ENCODE measurements around the gene PAX2.

Gene PAX2

DNA sequence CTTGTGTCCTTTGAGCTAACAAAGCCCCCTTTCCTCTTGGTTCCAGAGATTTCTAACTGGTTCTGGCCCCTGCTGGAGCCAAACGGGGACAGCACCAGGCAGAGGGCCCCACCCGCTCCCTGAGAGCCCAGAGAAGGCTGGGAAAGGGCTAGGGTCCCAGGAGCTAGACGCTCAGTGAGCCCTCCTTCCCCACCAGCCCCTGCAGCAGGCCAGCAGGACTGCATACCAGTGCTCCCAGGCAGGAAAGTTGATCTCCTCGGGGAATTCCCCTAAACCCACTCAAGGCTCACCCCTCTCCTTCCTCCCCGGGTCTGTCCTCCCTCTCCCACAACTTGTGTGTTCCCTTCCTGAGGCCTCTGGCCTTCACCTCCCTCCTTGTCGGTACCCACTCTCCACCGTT is 47.7 kb downstream of the PAX2 start:
- no peak for DNase-seq

DNA sequence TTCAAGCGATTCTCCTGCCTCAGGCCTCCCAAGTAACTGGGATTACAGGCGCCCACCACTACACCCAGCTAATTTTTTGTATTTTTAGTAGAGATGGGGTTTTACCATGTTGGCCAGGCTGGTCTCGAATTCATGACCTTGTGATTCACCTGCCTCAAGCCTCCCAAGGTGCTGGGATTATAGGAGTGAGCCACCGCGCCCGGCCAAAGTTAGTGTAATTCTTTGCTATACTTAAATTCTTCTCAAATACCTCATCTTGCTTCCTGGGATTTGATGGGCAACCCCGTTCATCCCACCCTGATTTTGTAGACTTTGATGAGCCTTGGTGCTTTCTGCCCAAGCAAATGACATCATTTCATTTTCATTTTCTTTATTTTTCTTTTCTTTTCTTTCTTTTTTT is 54.5 kb downstream of the PAX2 start:
- no peak for DNase-seq

DNA sequence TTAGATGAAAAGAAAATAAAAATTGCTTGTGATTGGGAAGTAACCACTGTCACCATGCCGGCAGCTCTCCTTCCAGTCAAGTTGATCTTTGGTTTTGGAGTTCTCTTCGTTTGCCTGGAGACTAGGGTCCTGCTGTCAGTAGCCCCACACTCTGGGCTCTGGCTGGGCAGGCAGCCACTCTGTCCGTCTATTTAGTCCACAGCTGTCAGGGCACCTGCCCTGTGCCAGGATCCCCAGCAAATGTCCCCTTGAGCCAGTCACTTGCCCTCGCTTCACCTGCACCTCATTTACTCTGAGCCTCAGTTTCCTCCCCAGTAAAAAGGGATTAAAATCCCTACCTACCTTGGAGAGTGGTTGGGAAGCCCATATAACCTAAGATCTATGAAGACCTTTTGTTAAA is 55.5 kb downstream of the PAX2 start:
- DNase-seq = no peak

DNA sequence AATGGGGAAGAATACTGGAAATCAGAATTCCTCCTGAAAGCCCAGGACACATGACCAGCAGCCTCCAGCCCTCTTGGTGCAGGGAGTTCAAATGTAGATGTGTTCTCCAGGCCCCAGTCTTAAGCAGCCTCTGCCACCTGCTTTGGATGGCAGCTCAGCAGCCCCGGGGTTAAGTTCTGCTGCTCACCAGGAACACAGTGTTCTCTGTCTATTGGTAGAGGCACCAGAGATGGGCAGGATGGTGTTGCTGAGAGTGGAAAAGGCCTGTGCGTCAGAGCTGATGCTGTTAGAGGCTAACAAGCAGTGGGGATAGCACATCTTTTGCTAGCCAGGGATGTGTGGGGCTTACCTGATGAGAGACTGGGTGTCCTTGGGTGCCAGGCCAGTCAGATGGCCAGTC is 56.8 kb downstream of the PAX2 start:
- DNase-seq = no peak

DNA sequence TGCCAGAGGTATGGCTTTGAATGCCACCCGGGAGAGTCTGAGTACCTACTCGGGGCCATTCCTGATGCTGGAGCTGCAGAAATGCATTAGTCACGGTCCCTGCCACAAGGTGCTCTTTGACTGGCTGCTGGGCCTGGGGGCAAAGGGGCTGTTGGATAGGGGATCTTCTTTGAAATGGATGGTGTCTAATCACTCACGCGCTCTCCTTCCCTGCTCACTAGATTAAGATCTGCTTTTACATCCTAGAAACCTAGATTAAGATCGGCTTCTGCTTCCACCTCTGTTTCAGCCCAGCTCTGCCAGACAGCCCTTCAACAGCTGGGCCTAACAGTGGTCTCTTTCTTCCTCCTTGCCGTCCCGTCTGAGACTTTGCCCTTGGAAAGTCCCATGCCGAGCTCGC is 57.2 kb downstream of the PAX2 start:
- no peak for DNase-seq

DNA sequence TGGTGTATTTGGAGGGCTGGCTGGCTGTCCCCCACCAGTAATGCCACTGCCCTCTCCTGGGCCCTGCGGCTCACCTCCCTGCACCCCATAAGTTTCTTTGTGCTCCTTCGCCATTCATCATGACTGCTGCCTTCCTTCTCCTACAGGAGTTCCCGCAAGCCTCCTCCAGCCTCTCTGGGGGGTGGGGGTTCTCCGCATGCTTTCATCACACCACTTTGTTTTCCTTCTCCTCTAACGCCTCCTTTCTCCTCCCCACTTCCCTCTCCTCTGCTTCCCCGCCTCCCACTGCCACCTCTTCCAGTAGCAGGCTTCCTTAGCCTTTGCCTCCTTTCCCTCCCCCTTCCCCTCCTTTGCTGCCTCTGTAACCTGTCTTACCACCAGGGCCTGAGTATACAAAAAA is 58.1 kb downstream of the PAX2 start:
- no peak for DNase-seq

DNA sequence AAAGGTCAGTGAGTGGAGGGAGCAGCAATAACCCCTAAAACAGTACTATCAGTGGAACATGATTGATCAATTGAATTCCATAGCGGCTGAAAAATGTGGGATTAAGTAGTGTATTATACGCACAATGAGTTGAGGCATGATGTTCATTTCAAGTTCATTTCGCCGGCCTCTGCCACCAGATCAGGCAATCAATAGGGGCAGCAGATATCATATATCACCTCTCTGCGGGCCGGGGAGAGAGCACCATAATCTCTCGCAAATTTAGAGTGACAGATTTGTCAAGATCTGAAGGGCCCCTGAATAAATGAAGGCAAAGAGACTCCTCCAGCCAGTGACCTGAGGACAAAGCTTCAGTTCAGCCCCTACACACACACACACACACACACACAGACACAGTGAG is 58.5 kb downstream of the PAX2 start:
- DNase-seq = no peak

DNA sequence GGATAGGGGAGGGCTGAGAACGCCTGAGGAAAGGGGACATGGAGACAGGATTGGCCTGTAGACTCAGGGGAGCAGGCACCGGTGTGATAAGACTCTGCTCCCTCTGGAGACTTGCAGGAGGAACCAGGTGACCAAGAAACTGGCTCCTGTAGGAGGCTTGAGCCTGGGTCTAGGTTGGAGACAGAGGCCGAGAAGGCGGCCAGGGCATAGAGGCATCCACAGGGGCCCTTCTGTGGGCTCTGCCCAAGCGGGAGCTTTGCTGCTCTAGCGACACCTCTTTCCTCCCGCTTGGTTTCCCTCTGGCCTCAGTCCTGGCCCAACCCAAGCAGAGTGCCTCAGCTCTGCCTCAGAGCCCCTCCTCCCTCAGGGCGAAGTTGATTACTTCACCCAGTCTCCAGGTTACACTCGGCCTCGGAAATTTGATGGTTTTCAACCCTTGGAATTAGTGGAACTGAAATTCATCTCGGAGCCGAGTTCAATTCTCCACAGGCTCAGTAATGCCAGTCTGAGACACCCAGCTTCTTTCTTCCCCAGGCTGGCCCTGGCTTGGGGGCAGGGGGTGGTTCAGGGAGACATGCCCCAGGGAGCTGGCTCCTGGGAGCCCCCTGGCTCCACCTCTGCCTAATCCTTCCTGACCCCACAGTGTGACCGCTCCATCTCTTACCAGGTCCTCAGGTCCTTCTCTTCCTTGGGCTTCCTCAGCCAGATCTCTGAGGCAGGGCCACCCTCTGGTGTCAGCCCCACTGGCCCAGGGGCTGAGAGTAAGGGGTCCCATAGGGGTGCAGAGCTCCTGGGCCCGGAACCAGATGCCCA is 60.4 kb downstream of the PAX2 start:
- no peak for DNase-seq

DNA sequence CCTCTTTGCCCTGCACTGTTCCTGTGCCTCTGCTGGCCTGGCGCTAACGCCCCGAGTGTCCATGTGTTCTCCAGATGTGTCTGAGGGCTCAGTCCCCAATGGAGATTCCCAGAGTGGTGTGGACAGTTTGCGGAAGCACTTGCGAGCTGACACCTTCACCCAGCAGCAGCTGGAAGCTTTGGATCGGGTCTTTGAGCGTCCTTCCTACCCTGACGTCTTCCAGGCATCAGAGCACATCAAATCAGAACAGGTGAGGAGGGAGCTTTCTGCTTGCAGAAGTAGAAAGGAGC is 60.9 kb downstream of the PAX2 start:
- DNase-seq = no peak

DNA sequence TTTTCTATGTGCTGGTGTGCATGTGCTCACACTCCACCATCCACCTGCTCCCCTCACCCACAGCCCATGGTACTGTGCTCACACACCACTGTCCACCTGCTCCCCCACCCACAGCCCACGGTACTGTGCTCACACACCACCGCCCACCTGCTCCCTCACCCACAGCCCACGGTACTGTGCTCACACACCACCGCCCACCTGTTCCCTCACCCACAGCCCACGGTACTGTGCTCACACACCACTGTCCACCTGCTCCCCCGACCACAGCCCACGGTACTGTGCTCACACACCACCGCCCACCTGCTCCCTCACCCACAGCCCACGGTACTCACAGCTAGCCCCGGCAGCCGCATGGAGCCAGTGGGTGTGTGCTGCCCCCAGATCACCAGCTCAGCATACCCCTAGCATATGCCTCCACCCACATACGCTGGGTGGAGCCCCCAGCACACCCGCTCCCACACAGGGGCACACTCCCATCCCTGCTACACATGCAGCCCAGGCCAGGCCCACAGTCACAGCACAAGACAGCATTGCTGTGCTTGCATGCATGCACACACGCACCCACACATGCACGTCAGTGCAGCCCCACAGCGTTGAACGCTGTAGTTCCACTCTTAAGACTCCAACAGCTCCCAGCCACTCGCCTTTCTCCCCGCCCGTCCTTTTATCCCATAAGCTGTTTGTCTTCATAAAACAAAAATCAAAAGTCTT is 62.0 kb downstream of the PAX2 start:
- no peak for DNase-seq

DNA sequence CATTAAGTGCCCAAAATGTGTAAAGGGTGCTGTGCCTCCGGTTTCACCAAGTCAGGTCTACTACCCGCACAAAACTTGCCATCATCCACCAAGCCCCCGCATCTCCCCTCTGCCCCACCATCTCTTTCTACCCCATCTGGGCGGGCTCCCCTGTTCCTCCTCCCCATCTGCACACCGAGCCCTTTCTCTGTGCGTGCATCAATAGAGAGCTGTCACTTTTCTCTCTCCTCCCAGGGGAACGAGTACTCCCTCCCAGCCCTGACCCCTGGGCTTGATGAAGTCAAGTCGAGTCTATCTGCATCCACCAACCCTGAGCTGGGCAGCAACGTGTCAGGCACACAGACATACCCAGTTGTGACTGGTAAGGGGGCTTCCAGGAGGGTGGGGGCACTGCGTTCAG is 63.5 kb downstream of the PAX2 start:
- DNase-seq = no peak

DNA sequence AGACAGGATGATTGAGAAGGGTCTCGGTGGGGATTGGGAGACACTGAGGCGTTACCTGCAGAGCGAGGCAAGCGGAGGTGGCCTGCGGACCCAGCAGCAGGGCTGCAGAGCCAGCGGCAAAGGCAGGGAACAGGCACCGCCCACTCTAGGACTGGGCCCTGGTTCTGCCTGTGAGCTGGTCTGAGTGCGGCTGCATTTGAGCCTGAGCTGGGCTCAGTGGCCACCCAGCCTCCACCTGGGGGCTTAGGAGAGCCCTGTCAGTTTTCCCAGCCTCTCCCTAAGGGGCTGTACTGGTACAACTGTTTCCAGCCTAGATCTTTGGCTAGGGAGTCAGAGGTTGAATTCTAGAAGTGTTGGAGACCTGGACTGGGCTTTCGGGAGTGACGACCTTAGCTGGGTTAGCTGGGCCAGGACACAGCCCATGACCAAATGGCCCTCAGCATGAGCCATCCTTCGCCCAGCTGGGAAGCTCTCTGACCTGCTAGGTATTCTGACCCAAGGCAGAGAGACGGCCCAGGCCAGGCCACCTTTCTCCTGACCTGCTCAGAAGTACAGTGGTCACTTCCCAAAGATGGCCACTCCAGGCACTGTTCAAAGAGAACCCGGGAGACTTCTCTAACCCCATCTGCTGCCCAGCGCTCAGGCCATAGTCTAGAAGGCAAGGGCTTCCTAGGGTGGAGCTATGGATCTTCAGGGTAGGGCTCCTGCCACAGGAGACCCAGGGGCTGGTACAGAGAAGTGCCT is 64.9 kb downstream of the PAX2 start:
- no peak for DNase-seq

DNA sequence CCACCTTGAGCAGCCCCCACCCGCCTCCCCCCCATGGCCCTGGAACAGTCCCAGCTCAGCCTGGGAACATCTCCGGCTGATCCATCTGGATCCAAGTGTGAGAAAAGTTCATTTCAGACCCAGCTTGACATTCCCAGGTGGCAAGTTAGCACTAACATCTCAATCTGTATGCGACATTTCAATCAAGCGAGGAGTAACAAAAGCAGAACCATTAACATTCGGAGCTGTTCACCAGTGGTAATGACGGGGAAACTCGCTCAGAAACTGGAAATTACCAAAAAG is 65.4 kb downstream of the PAX2 start:
- no peak for DNase-seq

DNA sequence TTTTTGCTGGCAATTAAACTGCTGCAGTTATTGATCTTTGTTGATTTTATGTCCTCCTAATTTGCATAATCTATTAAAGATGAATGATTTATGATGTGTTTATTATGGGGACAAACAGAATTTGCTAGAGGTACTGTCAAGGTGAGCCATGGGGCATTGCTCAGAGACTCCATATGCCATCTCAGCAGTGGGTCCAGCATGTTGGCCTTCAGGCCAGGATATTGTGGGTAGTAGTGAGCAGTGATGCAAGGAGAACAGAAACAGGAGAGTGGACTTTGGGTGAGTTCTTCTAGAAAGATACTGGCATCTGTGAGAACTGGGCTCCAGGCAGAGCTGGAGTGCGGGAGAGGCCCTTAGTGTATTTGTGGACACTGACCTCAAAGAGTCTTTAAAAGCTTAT is 65.9 kb downstream of the PAX2 start:
- no peak for DNase-seq

DNA sequence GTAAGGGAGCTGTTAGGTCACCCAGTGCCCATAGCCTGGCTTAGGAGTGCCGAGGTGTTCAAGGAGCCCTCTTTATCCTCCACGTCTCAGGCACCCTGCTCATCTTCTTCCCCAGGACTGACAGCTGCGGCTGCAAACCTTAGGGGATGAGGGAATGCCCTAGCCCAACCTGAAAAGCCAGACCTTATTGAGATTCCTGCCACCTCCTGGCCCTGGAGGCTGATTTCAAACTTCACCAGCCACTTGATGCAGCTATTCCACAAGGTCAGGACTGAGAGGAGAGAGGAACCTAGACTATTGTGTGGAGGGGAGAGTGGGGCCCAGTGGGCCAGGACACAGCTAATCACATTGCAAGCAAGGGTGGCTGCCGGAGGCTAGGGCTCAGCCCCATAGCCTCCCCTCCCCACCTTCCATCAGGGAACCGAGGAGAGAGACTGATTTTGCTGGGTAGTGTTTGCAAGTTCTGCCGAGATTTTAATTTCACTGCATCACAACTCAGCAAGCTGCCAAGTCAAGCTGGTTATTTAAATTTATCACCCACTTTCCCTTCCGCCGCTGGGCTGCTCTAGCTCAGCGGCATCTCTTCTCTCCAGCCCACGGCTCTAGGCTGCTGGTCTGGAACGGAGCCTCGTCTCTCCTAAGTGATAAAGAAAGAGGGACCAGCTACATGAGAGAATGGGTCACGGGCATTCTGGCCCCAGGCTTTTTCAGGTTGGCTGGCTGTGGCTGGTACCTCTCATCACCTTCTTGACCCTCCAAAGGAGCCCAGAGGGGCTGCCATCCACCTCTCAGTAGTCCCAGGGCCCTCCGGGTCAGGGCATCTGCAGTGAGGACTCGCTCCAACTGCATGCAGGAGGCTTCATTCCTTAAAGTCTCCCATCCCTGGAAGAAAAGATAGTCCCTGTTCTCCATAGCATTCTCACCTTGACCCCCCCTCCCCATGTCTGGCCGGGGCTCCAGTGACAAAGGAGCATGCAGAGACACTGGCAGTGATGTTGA is 66.7 kb downstream of the PAX2 start:
- DNase-seq = no peak

DNA sequence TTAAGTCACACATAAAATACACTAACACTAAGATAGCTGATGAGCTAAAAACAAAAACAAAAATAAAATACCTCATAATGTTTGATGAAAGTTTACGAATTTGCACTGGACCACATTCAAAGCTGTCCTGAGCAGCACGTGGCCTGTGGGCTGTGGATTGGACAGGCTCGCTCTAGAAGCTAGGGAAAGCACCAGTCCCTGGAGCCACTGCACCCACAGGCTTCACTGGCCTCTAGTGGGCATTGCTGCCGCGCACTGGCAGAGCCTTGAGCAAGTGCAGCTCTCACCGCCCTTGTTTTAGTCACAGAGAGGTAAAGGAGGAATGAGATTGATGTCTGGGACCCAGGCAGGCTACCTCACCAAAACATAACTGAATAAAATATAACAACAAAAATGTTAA is 67.6 kb downstream of the PAX2 start:
- DNase-seq = no peak

DNA sequence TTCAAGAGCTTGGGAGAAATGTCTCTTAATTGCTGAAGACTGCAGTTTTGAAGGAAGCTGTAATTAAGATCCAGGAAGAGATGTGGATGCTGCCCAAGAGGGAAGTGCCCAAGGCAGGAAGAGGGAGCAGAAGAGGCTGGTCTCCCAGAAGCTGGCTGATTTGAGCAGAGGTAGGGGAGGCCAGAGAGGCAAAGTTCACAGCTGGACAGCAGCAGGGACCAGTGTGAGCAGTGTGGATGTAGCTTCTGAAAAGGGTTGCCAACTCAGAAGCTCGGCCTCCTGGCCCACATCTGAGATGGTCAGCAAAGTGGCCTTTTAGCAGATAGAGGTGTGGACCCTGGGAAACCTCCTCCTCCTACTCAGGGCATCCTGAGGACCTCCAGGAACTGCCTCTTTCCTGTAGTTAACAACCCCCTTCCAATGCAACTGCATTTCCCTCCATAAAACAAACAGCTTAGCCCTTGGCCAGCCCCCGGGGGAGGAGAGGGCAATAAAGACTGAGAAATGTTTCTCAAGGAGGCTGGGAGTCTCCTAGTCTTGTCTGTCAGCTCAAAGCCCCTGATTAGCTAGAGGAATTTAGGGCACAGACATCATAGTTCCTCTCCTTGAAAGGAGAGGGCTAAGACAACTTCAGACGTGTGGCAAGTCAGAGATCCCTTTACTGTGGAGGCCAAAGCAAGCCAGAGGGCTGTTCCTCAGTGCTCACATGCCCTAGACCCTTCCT is 69.5 kb downstream of the PAX2 start:
- no peak for DNase-seq

DNA sequence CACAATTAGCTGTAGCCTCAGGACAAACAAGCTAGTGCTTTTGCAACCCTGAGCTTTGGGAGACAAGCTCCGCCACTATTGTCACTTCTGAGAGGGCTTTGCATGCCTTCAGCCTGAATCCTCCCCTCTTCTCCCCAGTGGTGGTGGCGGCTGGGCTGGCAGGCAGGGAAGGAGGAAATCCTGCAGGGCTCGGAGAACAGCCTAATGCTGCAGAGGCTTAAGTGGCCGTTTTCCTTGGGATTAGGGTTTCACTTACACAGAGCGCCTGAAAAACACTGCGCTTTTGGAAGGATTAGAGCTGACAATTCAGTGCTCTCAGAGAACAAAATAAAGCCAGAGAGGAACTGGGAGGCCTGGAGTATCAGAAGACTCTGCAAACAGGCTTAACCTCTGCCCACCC is 71.3 kb downstream of the PAX2 start:
- no peak for DNase-seq

DNA sequence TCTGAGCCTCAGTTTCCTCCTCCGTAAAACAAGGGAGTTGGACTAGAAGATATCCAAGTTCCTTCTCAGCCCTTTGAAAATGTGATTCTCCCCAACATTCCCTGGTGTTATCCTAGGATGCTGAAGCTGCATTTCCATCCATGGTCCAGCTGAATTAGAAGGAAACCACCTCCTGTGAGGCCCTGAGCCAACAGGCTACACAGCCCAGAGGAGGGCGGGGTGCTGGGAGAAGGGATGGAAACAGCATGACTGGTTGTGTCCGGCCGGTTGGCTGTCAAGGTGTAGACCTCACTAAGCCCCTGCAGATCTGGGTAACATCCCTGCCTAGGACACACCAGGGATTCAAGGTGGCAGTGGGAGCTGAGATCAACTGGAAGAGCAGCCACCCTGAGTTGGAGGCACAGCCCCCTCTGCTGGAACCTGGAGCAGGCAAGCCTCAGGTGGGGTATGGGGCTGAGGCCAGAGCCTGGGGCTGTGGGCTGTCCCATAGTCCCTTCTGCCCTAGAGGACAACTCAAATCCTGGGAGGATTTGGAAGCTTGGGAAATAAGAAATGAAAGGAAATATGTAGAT is 72.0 kb downstream of the PAX2 start:
- DNase-seq = no peak

DNA sequence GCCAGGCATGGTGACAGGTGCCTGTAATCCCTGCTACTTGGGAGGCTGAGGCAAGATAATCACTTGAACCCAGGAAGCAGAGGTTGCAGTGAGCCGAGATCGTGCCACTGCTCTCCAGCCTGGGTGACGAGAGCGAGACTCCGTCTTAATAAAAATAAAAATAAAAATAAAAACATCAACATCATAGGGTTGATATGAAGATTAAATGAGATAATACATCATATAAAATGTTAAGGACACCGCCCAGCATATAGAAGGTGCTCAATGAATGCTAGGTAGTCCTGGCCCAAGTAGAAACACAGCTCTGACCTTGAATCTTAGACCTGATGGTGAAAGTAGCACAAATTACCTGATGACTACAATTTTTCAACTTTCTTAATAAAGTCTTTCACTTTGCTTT is 74.0 kb downstream of the PAX2 start:
- no peak for DNase-seq

DNA sequence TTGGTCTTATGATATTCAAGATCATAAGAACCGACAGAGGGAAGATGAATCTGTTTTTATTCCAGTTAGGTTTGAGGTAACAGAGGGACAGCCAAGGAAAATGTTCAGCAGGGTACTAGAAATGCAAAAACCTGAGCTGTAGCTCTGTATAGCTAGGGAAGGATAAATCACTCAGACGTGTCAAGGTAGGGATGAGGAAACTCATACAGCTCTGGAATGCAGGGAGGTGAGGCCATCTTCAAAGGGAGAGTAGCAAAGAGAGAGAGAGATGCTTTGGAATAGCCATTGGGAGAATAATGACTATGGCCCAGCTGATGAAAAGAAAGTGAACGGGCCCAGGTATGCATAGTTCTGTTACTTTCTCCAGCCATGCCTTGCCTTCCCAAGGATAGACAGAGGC is 77.8 kb downstream of the PAX2 start:
- DNase-seq = no peak

DNA sequence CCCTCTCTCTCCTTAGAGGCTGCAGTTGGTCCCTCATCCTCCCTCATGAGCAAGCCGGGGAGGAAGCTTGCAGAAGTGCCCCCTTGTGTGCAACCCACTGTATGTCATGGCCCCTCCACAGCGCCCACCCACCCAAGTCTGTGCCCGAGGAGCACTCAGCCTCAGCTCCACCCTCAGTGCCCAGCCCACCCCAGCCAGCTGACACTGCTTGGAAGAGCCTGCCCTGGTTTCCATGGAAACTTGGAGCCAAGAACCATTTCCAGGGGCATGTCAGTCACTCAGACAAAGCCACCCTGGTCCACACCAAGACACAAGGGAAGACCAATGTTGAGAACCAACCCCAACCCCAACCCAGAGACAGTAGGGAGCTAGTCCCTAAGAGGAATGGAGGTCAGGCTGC is 79.5 kb downstream of the PAX2 start:
- DNase-seq = no peak

Measured in T1000 (cell line).